ENCODE results near the gene CACFD1. TPM values are rescaled to one million over a fixed set of nuclear protein-coding genes. Genes with fewer than 3 reads are reported as not detected.

Gene CACFD1
- total RNA-seq, 4 donors from 2014 or later, result 6.8 to 11.6 (median 9.4) TPM

DNA sequence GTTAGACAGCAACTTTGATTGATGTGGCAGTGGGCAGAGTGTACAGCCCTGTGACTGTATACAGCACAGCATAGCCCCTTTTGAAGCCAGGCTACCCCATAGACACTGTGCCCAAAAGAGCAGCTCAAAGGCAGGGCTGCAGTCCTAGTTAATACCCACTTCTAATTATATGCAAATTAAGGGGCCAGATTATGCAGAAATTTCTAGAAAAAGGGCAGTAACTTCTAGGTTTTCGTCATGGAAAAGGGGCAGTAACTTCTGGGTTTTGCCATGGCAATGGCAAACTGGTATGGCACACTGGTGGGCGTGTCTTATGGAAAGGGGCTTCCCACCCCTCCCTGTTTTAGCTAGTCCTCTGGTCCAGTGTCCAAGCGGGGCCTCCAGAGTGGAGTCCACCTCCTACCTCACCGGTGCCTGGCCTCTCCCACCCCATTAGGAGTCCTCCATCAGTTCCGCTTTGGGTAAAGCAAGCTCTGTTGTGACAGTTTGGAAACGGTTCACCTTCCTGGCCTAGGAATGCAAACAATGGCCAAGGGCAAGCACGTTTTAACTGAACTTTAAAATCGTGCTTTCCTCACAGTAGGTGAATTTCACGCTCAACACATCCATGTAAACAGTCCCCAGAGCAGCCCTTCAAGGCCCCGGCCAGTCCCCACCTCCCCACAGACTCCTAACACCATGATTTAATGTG lies 32.0 kb upstream of the CACFD1 start:
- Histone ChIP-seq H3K4me3 (peak overlapping the region; percentile 43), H3K27ac (no peak overlapping the region), H3K27me3 (peaks cover 21% of the 10 kb centered on the region), H3K4me1 (peaks cover 17% of the 10 kb centered on the region), H3K9me3 (no peaks in the 10 kb centered on the region), H3K36me3 (no peaks in the 10 kb centered on the region)
- WGBS, result 63% methylated on average over 10 of the region's 10 CpGs
- DNase-seq (ENCODE audit: low spot score in 2 of 2), result no peak
- TF ChIP-seq POLR2A (IDR thresholded peaks at IDR 0.05) (no peak), POLR2AphosphoS5 (IDR thresholded peaks at IDR 0.05) (no peak), EP300 (IDR thresholded peaks at IDR 0.05) (no peak)

DNA sequence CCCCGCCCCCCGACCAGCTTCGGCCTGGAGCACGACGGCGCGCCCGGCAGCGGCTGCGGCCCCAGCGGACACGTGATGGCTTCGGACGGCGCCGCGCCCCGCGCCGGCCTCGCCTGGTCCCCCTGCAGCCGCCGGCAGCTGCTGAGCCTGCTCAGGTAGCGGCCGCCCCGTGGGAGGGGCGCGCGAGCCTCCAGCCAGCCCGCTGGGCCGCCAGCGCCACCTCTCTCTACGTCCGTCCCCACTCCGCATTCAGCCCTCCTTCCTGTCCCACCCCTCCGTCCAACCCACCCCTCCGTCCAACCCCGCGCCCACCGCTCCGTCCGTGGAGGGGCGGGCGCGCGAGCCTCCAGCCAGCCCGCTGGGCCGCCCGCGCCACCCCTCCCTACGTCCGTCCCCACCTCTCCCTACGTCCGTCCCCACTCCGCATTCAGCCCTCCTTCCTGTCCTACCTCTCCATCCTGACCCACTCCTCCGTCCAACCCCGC lies 31.1 kb upstream of the CACFD1 start:
- 1% methylated on average over 33 of the region's 57 CpGs for WGBS
- TF ChIP-seq, protein P1, sequence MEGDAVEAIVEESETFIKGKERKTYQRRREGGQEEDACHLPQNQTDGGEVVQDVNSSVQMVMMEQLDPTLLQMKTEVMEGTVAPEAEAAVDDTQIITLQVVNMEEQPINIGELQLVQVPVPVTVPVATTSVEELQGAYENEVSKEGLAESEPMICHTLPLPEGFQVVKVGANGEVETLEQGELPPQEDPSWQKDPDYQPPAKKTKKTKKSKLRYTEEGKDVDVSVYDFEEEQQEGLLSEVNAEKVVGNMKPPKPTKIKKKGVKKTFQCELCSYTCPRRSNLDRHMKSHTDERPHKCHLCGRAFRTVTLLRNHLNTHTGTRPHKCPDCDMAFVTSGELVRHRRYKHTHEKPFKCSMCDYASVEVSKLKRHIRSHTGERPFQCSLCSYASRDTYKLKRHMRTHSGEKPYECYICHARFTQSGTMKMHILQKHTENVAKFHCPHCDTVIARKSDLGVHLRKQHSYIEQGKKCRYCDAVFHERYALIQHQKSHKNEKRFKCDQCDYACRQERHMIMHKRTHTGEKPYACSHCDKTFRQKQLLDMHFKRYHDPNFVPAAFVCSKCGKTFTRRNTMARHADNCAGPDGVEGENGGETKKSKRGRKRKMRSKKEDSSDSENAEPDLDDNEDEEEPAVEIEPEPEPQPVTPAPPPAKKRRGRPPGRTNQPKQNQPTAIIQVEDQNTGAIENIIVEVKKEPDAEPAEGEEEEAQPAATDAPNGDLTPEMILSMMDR (IDR thresholded peaks at IDR 0.05), result no peak
- no peak overlapping the region for H3K27ac ChIP-seq
- H3K4me3 ChIP-seq, result peak overlapping the region; percentile 43
- H3K4me1 ChIP-seq, result peaks cover 17% of the 10 kb centered on the region
- H3K27me3 ChIP-seq, result peaks cover 21% of the 10 kb centered on the region
- no peaks in the 10 kb centered on the region for H3K36me3 ChIP-seq
- no peak for DNase-seq (ENCODE audit: low spot score in 2 of 2)
- H3K9me3 ChIP-seq, result no peaks in the 10 kb centered on the region

DNA sequence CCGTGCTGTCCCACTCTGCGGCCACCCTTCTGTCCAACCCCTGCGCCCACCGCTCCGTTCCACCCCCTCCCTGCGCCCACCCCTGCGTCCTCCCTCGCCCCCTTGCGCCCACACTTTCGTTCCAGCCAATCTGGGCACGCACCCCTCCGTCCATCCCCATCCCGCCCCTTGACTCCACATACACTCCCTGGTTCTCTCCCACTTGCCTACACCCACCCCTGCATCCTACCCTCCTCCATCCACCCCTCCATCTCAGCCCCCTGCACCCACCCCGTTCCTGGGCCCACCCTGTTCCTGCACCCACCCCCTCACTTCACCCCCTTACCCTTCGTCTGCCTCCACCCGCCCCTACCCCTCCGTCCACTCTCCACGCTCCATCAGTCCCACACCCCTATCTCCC lies 30.6 kb upstream of the CACFD1 start:
- Histone ChIP-seq H3K27ac (no peak overlapping the region), H3K27me3 (peaks cover 21% of the 10 kb centered on the region), H3K4me3 (peak overlapping the region; percentile 43), H3K4me1 (peaks cover 17% of the 10 kb centered on the region), H3K36me3 (no peaks in the 10 kb centered on the region), H3K9me3 (no peaks in the 10 kb centered on the region)
- WGBS, result 8% methylated on average over 18 of the region's 18 CpGs
- TF ChIP-seq, protein P1 (IDR thresholded peaks at IDR 0.05), result no peak
- no peak for TF ChIP-seq POLR2AphosphoS5 (IDR thresholded peaks at IDR 0.05)
- no peak for TF ChIP-seq POLR2A (IDR thresholded peaks at IDR 0.05)
- TF ChIP-seq EP300 (IDR thresholded peaks at IDR 0.05), result no peak
- no peak for DNase-seq (ENCODE audit: low spot score in 2 of 2)

DNA sequence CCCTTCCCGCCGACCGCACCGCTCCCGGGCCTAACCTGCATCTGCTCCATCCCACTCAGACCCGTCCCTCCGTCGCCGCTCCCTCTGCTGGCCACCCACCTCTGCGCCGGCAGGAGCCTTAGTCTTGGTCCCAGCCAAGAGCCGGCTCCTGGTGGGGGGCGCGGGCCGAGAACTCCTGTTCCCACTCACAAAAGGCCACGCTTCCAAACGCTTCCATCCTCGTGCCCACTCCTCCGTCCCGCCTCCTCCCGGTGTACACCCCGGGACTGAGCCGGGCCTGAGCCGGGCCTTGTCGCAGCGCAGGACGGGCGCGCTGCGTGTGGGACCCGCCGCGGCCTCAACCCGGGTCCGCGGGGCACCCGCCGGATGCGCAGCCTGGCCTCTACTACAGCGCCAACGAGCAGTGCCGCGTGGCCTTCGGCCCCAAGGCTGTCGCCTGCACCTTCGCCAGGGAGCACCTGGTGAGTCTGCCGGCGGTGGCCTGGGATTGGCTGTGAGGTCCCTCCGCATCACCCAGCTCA lies 30.1 kb upstream of the CACFD1 start:
- Histone ChIP-seq H3K27me3 (peaks cover 21% of the 10 kb centered on the region), H3K4me1 (peaks cover 17% of the 10 kb centered on the region), H3K9me3 (no peaks in the 10 kb centered on the region), H3K36me3 (no peaks in the 10 kb centered on the region), H3K4me3 (no peak overlapping the region), H3K27ac (no peak overlapping the region)
- WGBS, result 36% methylated on average over 39 of the region's 49 CpGs
- DNase-seq (ENCODE audit: low spot score in 2 of 2), result no peak
- TF ChIP-seq, protein P1 (IDR thresholded peaks at IDR 0.05), result peak in 1 of 2 donors; percentile 25
- no peak for TF ChIP-seq POLR2A (IDR thresholded peaks at IDR 0.05)

DNA sequence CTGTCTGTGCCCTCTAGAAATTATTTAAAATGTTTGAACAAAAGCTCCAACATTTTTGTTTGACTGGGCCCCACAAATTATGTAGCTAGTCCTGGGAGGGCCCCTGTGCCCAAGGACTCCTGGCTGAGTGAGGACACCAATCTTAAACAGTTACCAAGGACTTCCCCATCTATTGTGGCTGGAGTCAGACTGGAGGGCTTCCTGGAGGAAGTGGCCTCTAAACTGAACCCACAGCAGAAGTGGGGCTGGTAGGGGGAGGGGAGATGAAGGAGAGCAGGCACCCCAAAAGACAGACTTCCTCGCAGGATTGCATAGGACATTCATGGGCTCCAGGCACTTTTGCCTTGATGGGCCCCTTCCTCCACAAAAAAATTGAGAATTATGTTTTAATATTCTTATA lies 29.5 kb upstream of the CACFD1 start:
- Histone ChIP-seq H3K4me1 (peaks cover 17% of the 10 kb centered on the region), H3K27ac (no peak overlapping the region), H3K27me3 (peaks cover 21% of the 10 kb centered on the region), H3K4me3 (no peak overlapping the region), H3K9me3 (no peaks in the 10 kb centered on the region), H3K36me3 (no peaks in the 10 kb centered on the region)
- TF ChIP-seq POLR2A (IDR thresholded peaks at IDR 0.05), result no peak
- no peak for TF ChIP-seq EP300 (IDR thresholded peaks at IDR 0.05)
- no peak for TF ChIP-seq POLR2AphosphoS5 (IDR thresholded peaks at IDR 0.05)
- TF ChIP-seq, protein P1 (IDR thresholded peaks at IDR 0.05), result no peak
- DNase-seq (ENCODE audit: low spot score in 2 of 2), result no peak
- 94% methylated on average over 1 of the region's 1 CpG for WGBS
